Measurements from ENCODE around the gene FAM131C. TPM values are rescaled to one million over a fixed set of nuclear protein-coding genes. Genes with fewer than 3 reads are reported as not detected.
"Not testable (repeated sequence)": the region's sequence is repeated elsewhere in the genome, so short reads cannot be mapped to it uniquely, and the experiment has no call there.

FAM131C gene
- total RNA-seq, 4 donors from 2014 or later, result 0.28 to 0.85 TPM; not detected in 2

DNA sequence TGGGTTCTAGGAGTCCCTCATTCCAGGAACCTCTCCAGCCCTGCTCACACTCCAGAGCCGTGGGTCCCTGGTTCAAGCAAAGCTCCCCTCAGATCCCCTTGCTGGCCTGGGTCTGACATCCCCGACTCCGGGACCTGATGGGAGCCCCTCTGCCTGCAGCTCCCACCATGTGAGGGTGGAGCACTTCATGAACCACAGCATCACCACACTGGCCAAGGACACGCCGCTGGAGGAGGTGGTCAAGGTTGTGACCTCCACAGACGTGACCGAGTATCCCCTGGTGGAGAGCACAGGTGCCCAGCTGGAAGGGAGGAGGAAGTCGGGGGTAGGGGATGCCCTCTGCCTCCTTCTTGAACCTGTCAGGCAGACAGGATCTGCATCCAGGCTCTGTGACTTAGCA lies 41.9 kb downstream of the FAM131C start:
- H3K27me3 ChIP-seq, result no peaks in the 10 kb centered on the region
- no peak overlapping the region for H3K4me3 ChIP-seq
- DNase-seq, result no peak
- no peaks in the 10 kb centered on the region for H3K9me3 ChIP-seq
- intact Hi-C loops (cut with DNase I; ENCODE audit: low total_unique reads), result no loop called here
- no peaks in the 10 kb centered on the region for H3K36me3 ChIP-seq
- H3K4me1 ChIP-seq, result peaks cover 5 to 6% of the 10 kb centered on the region in 2 donors
- H3K27ac ChIP-seq, result no peak overlapping the region
- no peak for TF ChIP-seq POLR2A (IDR thresholded peaks at IDR 0.05)
- no peak for TF ChIP-seq CTCF (IDR thresholded peaks at IDR 0.05)

DNA sequence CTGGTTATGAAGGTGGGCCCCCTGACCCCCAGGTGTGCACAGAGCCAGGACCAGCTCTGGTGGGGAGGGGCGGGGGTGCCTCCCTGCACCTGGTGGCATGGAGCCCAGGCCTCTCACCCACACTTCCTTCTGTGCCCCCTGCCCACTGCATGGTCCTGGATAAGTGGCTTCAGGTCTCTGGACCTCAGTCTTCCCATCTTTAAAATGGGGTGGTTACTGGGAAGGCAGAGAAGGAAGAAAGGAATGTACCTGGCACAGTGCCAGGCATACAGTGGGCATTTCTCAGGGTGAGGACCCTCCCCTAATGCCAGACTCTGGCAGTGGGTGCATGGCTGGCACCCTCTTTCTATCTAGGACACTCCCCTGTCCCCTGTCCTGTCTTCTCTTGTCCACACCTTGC lies 44.2 kb downstream of the FAM131C start:
- intact Hi-C loops (cut with DNase I; ENCODE audit: low total_unique reads), result no loop called here

DNA sequence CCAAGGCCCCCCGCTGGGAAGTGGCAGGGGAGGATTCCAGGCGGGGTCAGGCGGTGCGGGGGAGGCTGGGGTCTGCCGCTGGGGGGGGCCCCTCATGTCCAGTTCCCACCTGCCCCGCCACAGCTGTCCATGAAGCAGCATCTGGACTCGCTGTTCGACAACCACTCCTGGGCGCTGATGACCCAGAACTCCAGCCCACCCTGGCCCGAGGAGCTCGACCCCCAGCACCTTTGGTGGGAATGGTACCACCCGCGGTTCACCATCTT lies 44.5 kb downstream of the FAM131C start:
- H3K9me3 ChIP-seq; intact Hi-C loops (cut with DNase I; ENCODE audit: low total_unique reads); H3K4me1 ChIP-seq; H3K36me3 ChIP-seq; H3K27me3 ChIP-seq; H3K4me3 ChIP-seq; DNase-seq; H3K27ac ChIP-seq: not testable (repeated sequence)

More for the DNA sequence above, 44.2 kb downstream of the FAM131C start:
- no peaks in the 10 kb centered on the region for H3K27me3 ChIP-seq
- DNase-seq, result no peak
- no peak overlapping the region for H3K4me3 ChIP-seq
- TF ChIP-seq CTCF (IDR thresholded peaks at IDR 0.05) (no peak), POLR2A (IDR thresholded peaks at IDR 0.05) (no peak)
- peaks cover 5 to 6% of the 10 kb centered on the region in 2 donors for H3K4me1 ChIP-seq
- H3K9me3 ChIP-seq, result no peaks in the 10 kb centered on the region
- H3K36me3 ChIP-seq, result no peaks in the 10 kb centered on the region
- no peak overlapping the region for H3K27ac ChIP-seq

DNA sequence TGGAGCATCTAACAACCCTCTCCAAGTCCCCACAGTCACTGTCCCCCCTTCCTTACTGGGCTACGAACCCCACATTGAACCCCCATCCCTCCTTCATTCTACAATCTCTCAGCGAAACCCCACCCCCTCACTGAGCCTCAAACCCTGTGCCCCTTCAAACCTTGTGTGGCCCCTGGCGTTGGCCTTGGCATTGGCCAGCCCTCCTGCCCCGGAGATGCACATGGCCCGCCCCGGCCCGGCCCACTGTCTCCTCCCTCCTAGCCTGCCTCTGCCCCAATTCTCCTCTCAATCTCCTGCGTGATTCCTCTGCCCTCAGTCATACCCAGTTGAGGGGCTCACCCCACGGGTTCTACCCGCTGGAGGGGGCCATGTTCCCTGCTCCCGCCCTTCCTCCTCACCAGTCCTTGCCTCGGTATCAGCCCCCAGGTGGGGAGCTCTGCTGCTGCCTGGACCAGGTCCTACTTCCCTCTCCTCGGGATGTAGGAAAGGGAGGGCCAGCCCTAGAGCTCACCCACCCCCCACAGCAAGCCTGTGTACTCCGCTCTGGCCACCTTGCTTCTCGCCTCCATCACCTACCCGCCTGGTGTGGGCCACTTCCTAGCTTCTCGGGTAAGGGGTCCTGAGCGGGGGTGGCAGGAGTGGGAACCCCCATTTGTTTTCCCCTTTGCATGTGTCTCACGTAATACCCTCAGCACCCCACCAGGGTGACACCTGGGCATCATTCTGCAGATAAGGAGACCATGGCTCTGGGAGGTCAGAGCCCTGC lies 45.0 kb downstream of the FAM131C start:
- H3K9me3 ChIP-seq, result no peaks in the 10 kb centered on the region
- DNase-seq, result no peak
- no peak overlapping the region for H3K4me3 ChIP-seq
- H3K36me3 ChIP-seq, result no peaks in the 10 kb centered on the region
- peaks cover 5 to 6% of the 10 kb centered on the region in 2 donors for H3K4me1 ChIP-seq
- no peaks in the 10 kb centered on the region for H3K27me3 ChIP-seq
- no peak overlapping the region for H3K27ac ChIP-seq
- intact Hi-C loops (cut with DNase I; ENCODE audit: low total_unique reads), result no loop called here
- TF ChIP-seq POLR2A (IDR thresholded peaks at IDR 0.05) (no peak), CTCF (IDR thresholded peaks at IDR 0.05) (no peak)

GRCh38 chr1:16026723-16027484 lies 46.5 kb downstream of the FAM131C start:
- Histone ChIP-seq H3K36me3 (no peaks in the 10 kb centered on the region), H3K4me1 (peaks cover 5 to 6% of the 10 kb centered on the region in 2 donors), H3K27ac (peak overlapping the region; percentile 48 to 75), H3K27me3 (no peaks in the 10 kb centered on the region), H3K4me3 (peak overlapping the region in 1 of 2 donors; percentile 3), H3K9me3 (no peaks in the 10 kb centered on the region)
- TF ChIP-seq POLR2A (IDR thresholded peaks at IDR 0.05) (no peak), CTCF (IDR thresholded peaks at IDR 0.05) (no peak)
- intact Hi-C loops (cut with DNase I; ENCODE audit: low total_unique reads), result no loop called here
- DNase-seq, result peak; percentile 63 to 71

GRCh38 chr1:16026302-16026701 lies 47.1 kb downstream of the FAM131C start:
- H3K4me1 ChIP-seq; H3K27me3 ChIP-seq; intact Hi-C loops (cut with DNase I; ENCODE audit: low total_unique reads); H3K36me3 ChIP-seq; DNase-seq; H3K9me3 ChIP-seq; H3K4me3 ChIP-seq: not testable (repeated sequence)
- H3K27ac ChIP-seq, result peak overlapping the region in 1 of 2 donors; percentile 75
